Fibroblast of pulmonary artery (primary cell): ENCODE measurements around the gene RPS28.
"Not testable (repeated sequence)": the region's sequence is repeated elsewhere in the genome, so short reads cannot be mapped to it uniquely, and the experiment has no call there.

Experiments used
- DNase-seq: peaks from one replicate; pipeline ENCODE4 v3.0.0-alpha.2; 2010; ENCODE audit warnings: low read depth
- H3K4me3 ChIP-seq: replicated peaks from 2 replicates; pipeline ENCODE4 v1.5.1; 2011; ENCODE audit warnings: low read depth, mild to moderate bottlenecking, control low read depth, low read length, moderate library complexity
- CTCF ChIP-seq: IDR thresholded peaks from 2 replicates; pipeline ENCODE4 v1.5.1; 2011; ENCODE audit warnings: mild to moderate bottlenecking, control low read depth, low read length, inconsistent platforms; ENCODE audit errors: missing control alignments

Gene RPS28

GRCh38 chr19:8352134-8352827 lies 31.0 kb downstream of the RPS28 start:
- H3K4me3 ChIP-seq = peak overlapping the region; percentile 13

GRCh38 chr19:8352845-8353244 lies 31.5 kb downstream of the RPS28 start:
- DNase-seq, H3K4me3 ChIP-seq: not testable (repeated sequence)

More at GRCh38 chr19:8352134-8352827, 31.0 kb downstream of the RPS28 start:
- peak; percentile 71 for DNase-seq
- no peak for TF ChIP-seq CTCF

- TF ChIP-seq CTCF = no peak
- peak; percentile 98 for DNase-seq
- H3K4me3 ChIP-seq = no peak overlapping the region
Measured at GRCh38 chr19:8355631-8356402, 34.5 kb downstream of the RPS28 start.

- no peak for TF ChIP-seq CTCF
- DNase-seq = peak; percentile 64
- no peak overlapping the region for H3K4me3 ChIP-seq
Measured at GRCh38 chr19:8357007-8357521, 35.8 kb downstream of the RPS28 start.

- no peak overlapping the region for H3K4me3 ChIP-seq
- TF ChIP-seq CTCF = no peak
- no peak for DNase-seq
Measured at GRCh38 chr19:8358948-8359347, 37.7 kb downstream of the RPS28 start.

DNA sequence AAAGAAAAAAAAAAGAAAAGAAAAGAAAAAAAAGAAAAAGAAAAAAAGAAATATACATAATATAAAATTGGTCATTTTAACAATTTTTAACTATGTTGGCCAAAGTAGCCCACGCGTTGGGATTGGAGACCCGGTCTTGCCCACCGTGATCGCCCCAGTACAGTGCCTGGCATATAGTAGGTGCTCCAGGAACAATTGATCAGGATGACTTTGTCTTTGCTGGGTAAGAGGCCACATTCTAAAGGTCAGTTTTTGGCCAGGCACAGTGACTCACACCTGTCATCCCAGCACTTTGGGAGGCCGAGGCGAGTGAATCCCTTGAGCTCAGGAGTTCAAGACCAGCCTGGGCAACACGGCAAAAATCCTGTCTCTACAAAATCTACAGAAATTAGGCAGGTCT lies 38.9 kb downstream of the RPS28 start:
- H3K4me3 ChIP-seq = no peak overlapping the region
- no peak for DNase-seq
- no peak for TF ChIP-seq CTCF

DNA sequence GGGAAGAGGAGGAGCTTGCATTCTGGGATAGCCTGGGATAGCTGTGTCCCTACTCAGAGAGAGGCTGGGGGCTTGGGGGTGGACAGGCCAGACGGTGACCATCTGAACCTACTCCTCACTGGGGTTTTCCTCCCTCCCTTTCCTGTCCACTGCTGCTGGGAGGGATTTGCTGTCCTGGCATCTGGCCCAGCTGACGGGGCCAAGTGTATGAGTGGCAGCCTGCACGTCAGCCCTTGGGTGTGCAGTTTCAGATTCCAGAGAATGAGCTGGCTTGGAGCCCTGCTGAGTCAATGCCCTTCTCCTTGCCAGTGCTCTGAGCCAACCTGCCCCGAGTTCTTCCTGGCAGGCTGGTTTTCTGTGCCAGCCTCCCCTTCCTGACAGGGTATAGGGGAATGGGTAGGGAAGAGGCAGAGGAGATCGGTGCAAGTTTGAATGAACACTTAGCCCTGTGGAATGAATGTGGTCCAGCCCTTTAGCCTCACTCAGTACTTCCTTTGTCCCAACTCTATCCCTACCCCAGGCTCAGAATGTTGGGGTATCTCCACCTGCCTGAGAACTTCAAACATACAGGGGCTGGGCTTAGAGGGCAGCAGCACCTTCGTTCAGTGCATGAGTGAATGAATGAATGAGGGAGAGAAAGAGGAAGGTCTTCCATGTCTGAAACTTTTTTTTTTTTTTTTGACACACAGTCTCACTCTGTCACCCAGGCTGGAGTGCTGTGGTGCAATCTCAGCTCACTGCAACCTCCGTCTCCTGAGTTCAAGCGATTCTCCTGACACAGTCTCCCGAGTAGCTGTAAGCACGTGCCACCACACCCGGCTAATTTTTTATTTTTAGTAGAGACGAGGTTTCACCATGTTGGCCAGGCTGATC lies 40.9 kb downstream of the RPS28 start:
- H3K4me3 ChIP-seq = no peak overlapping the region
- DNase-seq = peak; percentile 99
- no peak for TF ChIP-seq CTCF
